ENCODE data around the gene HMGCLL1. TPM values are rescaled to one million over a fixed set of nuclear protein-coding genes. Genes with fewer than 3 reads are reported as not detected.

HMGCLL1 gene
- total RNA-seq, 6 donors from 2014 or later = 0.98 to 4.3 (median 2.0) TPM

DNA sequence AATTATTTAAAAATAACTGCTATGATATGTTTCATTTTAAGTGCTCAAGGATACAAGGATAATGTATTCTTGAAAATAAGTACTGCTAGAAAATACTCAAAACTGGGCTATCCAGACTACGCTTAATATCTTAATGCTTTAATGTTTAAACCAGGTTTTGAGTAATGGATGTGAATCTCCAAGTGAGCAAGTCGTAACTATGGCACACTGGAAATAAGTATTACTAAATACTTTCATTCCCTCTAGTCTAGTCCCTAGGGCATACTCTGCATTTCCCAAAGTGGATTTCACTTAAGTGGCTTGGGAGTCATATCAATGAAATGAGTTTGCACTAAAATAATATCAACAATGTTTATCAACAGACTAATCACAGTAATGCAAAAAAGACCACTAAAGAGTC, 48.1 kb downstream of the HMGCLL1 start:
- 82 to 90% methylated on average over 2 of the region's 2 CpGs for WGBS, 2 donors
- TF ChIP-seq POLR2A (IDR thresholded peaks at IDR 0.05) = no peak
- no peak for TF ChIP-seq POLR2AphosphoS5 (IDR thresholded peaks at IDR 0.05)
- TF ChIP-seq, protein P1, sequence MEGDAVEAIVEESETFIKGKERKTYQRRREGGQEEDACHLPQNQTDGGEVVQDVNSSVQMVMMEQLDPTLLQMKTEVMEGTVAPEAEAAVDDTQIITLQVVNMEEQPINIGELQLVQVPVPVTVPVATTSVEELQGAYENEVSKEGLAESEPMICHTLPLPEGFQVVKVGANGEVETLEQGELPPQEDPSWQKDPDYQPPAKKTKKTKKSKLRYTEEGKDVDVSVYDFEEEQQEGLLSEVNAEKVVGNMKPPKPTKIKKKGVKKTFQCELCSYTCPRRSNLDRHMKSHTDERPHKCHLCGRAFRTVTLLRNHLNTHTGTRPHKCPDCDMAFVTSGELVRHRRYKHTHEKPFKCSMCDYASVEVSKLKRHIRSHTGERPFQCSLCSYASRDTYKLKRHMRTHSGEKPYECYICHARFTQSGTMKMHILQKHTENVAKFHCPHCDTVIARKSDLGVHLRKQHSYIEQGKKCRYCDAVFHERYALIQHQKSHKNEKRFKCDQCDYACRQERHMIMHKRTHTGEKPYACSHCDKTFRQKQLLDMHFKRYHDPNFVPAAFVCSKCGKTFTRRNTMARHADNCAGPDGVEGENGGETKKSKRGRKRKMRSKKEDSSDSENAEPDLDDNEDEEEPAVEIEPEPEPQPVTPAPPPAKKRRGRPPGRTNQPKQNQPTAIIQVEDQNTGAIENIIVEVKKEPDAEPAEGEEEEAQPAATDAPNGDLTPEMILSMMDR (IDR thresholded peaks at IDR 0.05) = no peak
- no peak for TF ChIP-seq EP300 (IDR thresholded peaks at IDR 0.05)
- H3K27ac ChIP-seq = no peak overlapping the region

DNA sequence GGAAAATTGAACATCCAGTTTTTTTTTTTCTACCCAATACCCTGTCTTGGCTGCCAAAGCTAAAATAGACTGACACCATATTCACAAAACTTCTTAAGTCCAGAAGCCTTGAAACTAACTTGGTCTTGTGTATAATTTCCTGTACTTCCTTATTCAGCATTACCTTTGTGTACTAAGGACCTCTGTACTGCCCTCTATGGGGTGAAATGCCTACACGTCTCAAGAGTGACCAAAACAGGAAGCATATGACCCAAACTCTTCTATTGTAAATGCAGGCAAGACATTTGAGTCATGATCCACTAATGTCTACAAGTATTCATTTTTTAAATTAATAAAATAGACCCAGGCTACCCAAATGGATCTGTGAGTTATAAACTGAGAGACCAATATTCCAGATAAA, 50.4 kb downstream of the HMGCLL1 start:
- TF ChIP-seq, protein P1 (IDR thresholded peaks at IDR 0.05) = peak in 1 of 6 experiments; percentile 16
- TF ChIP-seq EP300 (IDR thresholded peaks at IDR 0.05) (no peak), POLR2AphosphoS5 (IDR thresholded peaks at IDR 0.05) (no peak)
- ATAC-seq (ENCODE audit: low FRiP score in 2 of 2) (no peak), DNase-seq (no peak)
- Histone ChIP-seq H3K27ac (no peak overlapping the region), H3K4me3 (no peak overlapping the region), H3K4me1 (no peaks in the 10 kb centered on the region), H3K27me3 (no peaks in the 10 kb centered on the region), H3K36me3 (no peaks in the 10 kb centered on the region), H3K9me3 (no peaks in the 10 kb centered on the region)
- 21 to 29% methylated on average over 1 of the region's 1 CpG for WGBS, 2 donors

More for the DNA sequence above, 48.1 kb downstream of the HMGCLL1 start:
- H3K4me3 ChIP-seq = no peak overlapping the region
- H3K36me3 ChIP-seq = no peaks in the 10 kb centered on the region
- no peaks in the 10 kb centered on the region for H3K4me1 ChIP-seq
- ATAC-seq (ENCODE audit: low FRiP score in 2 of 2) (no peak), DNase-seq (no peak)
- no peaks in the 10 kb centered on the region for H3K27me3 ChIP-seq
- H3K9me3 ChIP-seq = no peaks in the 10 kb centered on the region

DNA sequence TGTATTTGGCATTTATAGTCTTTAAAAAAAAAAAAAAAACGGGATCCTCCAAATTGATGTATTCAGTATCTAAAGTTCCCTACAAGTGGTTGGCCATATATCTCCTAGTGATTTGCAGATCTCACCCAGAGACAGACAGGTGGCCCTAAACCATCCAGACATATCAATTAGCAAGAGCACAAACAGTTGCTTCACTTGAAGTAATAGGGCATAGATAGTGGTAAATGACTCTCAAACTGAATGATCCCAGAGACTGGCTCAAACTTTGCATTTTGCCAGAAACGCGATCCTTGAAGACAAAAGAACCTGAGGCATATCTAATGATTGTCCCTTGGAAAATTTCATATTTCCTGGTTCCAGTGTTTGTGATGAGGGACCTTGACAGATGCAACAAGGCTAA, 54.6 kb downstream of the HMGCLL1 start:
- no peaks in the 10 kb centered on the region for H3K27me3 ChIP-seq
- no peaks in the 10 kb centered on the region for H3K4me1 ChIP-seq
- H3K36me3 ChIP-seq = no peaks in the 10 kb centered on the region
- H3K4me3 ChIP-seq = no peak overlapping the region
- 92 to 98% methylated on average over 3 of the region's 3 CpGs for WGBS, 2 donors
- no peak overlapping the region for H3K27ac ChIP-seq
- no peak for TF ChIP-seq EP300 (IDR thresholded peaks at IDR 0.05)
- TF ChIP-seq POLR2AphosphoS5 (IDR thresholded peaks at IDR 0.05) = no peak
- no peak for TF ChIP-seq POLR2A (IDR thresholded peaks at IDR 0.05)
- TF ChIP-seq, protein P1 (IDR thresholded peaks at IDR 0.05) = no peak
- H3K9me3 ChIP-seq = no peaks in the 10 kb centered on the region
- DNase-seq (no peak), ATAC-seq (ENCODE audit: low FRiP score in 2 of 2) (no peak)

DNA sequence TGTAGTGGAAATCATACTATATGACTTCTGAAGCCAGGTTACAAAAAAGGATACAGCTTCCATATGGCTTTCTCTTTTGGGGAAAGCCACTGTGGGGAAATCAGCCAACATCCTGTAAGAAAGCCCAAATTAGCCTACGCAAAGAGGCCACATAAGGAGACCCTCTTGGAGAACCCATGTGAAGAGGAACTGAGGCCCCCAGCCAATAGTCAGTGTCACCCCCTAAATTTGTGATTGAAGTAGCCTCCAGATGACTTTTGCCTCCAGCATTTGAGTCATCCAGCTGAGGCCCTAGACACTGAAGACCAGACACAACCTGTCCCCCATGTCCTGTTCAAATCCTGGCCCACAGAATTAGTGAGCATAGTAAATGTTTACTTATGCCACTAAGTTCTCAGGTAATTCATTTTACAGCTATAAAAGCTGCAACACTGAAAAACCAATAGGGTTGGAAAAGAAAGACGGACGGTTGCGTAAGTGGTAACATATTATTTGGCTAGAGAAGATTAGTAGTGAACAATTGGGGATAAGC, 60.4 kb downstream of the HMGCLL1 start:
- H3K36me3 ChIP-seq = no peaks in the 10 kb centered on the region
- no peak overlapping the region for H3K4me3 ChIP-seq
- WGBS, 2 donors = 83 to 94% methylated on average over 4 of the region's 4 CpGs
- DNase-seq (no peak), ATAC-seq (ENCODE audit: low FRiP score in 2 of 2) (no peak)
- no peak overlapping the region for H3K27ac ChIP-seq
- TF ChIP-seq, protein P1 (IDR thresholded peaks at IDR 0.05) = no peak
- no peak for TF ChIP-seq POLR2AphosphoS5 (IDR thresholded peaks at IDR 0.05)
- TF ChIP-seq POLR2A (IDR thresholded peaks at IDR 0.05) = no peak
- TF ChIP-seq EP300 (IDR thresholded peaks at IDR 0.05) = no peak
- H3K27me3 ChIP-seq = no peaks in the 10 kb centered on the region
- no peaks in the 10 kb centered on the region for H3K9me3 ChIP-seq
- H3K4me1 ChIP-seq = no peaks in the 10 kb centered on the region

DNA sequence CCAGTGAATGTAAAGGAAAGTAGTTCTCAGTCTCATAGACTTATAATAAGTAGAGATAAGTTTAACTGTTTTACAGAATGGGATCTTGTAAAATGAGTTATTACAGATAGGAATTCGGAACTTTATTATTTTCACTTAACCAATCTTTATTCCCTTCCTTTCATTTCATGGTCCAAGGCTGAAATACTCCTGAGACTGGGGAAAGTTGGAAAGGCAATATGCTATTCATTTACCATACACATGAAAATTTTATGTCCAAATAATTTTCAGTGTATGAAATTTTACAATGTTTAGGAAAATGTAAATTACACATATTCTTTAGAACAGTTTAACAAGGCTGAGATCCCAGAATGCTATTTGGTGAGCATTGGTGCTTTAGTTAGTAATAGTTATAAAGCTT, 62.3 kb downstream of the HMGCLL1 start:
- no peak for TF ChIP-seq POLR2A (IDR thresholded peaks at IDR 0.05)
- H3K9me3 ChIP-seq = no peaks in the 10 kb centered on the region
- no peak overlapping the region for H3K27ac ChIP-seq
- ATAC-seq (ENCODE audit: low FRiP score in 2 of 2) = no peak
- no peaks in the 10 kb centered on the region for H3K27me3 ChIP-seq
- H3K4me3 ChIP-seq = no peak overlapping the region
- H3K4me1 ChIP-seq = no peaks in the 10 kb centered on the region
- no peaks in the 10 kb centered on the region for H3K36me3 ChIP-seq
- no peak for DNase-seq
- WGBS, 2 donors = 72 to 86% methylated on average over 1 of the region's 1 CpG
